Right atrium auricular region (tissue), 2 donors: Measurements from ENCODE around the gene EPB41. TPM values are rescaled to one million over a fixed set of nuclear protein-coding genes. Genes with fewer than 3 reads are reported as not detected.
"Not testable (repeated sequence)": the region's sequence is repeated elsewhere in the genome, so short reads cannot be mapped to it uniquely, and the experiment has no call there.

Source experiments
- DNase-seq: peaks from one replicate; pipeline ENCODE4 v3.0.0-alpha.2; 2019; ENCODE audit warnings: low spot score
- H3K27ac ChIP-seq, 2 donors: fragments of 200-600 bp; sonication (generic); 1 replicate in 1 of 2; 2 replicates in 1 of 2; pipeline ENCODE4 v1.5.1; 2016 to 2019
- H3K27me3 ChIP-seq, 2 donors: fragments of 200-600 bp; sonication (generic); one replicate each; pipeline versions ENCODE4 v1.5.1 to v1.6.0; 2017 to 2019
- H3K36me3 ChIP-seq: fragments of 200-600 bp; sonication (generic); one replicate; pipeline ENCODE4 v1.5.1; 2016
- H3K4me1 ChIP-seq, 2 donors: fragments of 200-600 bp; sonication (generic); one replicate each; pipeline versions ENCODE4 v1.5.1 to v1.6.0; 2017 to 2019
- H3K4me3 ChIP-seq, 2 donors: fragments of 200-600 bp; sonication (generic); 1 replicate in 1 of 2; 2 replicates in 1 of 2; pipeline ENCODE4 v1.5.1; 2017 to 2019; ENCODE audit warnings: mild to moderate bottlenecking in 1 of 2, moderate library complexity in 1 of 2
- H3K9me3 ChIP-seq, 2 donors: fragments of 200-600 bp; sonication (generic); one replicate each; pipeline ENCODE4 v1.5.1; 2019
- CTCF ChIP-seq, 2 donors: fragments of 200-600 bp; sonication (generic); IDR thresholded peaks; one replicate each; pipeline ENCODE4 v1.5.1; 2019; ENCODE audit warnings: antibody characterized with exemption in 2 of 2
- total RNA-seq, 2 donors: library from RNA; depleted of rRNA; stranded (reverse); fragments of >200 nt; gene quantifications; one replicate each; pipeline ENCODE4 v1.1.0, GENCODE V29; 2016

The EPB41 gene
- total RNA-seq, 2 donors from 2014 or later: 19.1 to 25.4 TPM

GRCh38 chr1:29129916-29130315 is 215.5 kb downstream of the EPB41 start:
- Histone ChIP-seq H3K9me3 (no peaks in the 10 kb centered on the region), H3K4me1 (peaks cover 0 to 14% of the 10 kb centered on the region in 2 donors), H3K36me3 (no peaks in the 10 kb centered on the region), H3K27me3 (no peaks in the 10 kb centered on the region), H3K4me3 (no peak overlapping the region), H3K27ac (no peak overlapping the region)
- DNase-seq: no peak
- no peak for TF ChIP-seq CTCF (IDR thresholded peaks at IDR 0.05)

GRCh38 chr1:29131056-29131455 is 216.7 kb downstream of the EPB41 start:
- not testable (repeated sequence) for H3K9me3 ChIP-seq, DNase-seq, H3K27me3 ChIP-seq, H3K4me3 ChIP-seq, H3K27ac ChIP-seq, H3K4me1 ChIP-seq, H3K36me3 ChIP-seq

- no peak for TF ChIP-seq CTCF (IDR thresholded peaks at IDR 0.05)
- H3K9me3 ChIP-seq: no peaks in the 10 kb centered on the region
- peaks cover 0 to 7% of the 10 kb centered on the region in 2 donors for H3K4me1 ChIP-seq
- no peak for DNase-seq
- no peak overlapping the region for H3K27ac ChIP-seq
- peak overlapping the region in 1 of 2 donors; percentile 4 for H3K4me3 ChIP-seq
- H3K36me3 ChIP-seq: no peaks in the 10 kb centered on the region
- no peaks in the 10 kb centered on the region for H3K27me3 ChIP-seq
Measured at GRCh38 chr1:29133861-29134694, 219.7 kb downstream of the EPB41 start.

- Histone ChIP-seq H3K9me3 (no peaks in the 10 kb centered on the region), H3K4me3 (peak overlapping the region in 1 of 2 donors; percentile 4), H3K36me3 (no peaks in the 10 kb centered on the region), H3K4me1 (peaks cover 0 to 7% of the 10 kb centered on the region in 2 donors), H3K27me3 (no peaks in the 10 kb centered on the region), H3K27ac (no peak overlapping the region)
- DNase-seq: no peak
- no peak for TF ChIP-seq CTCF (IDR thresholded peaks at IDR 0.05)
Measured at GRCh38 chr1:29134695-29135028, 220.3 kb downstream of the EPB41 start.

GRCh38 chr1:29136391-29136915 is 222.1 kb downstream of the EPB41 start:
- DNase-seq: no peak
- peaks cover 0 to 7% of the 10 kb centered on the region in 2 donors for H3K4me1 ChIP-seq
- no peak for TF ChIP-seq CTCF (IDR thresholded peaks at IDR 0.05)
- no peak overlapping the region for H3K4me3 ChIP-seq
- H3K27ac ChIP-seq: no peak overlapping the region
- no peaks in the 10 kb centered on the region for H3K36me3 ChIP-seq
- no peaks in the 10 kb centered on the region for H3K9me3 ChIP-seq
- H3K27me3 ChIP-seq: no peaks in the 10 kb centered on the region

- peaks cover 22% of the 10 kb centered on the region for H3K36me3 ChIP-seq
- H3K9me3 ChIP-seq: no peaks in the 10 kb centered on the region
- no peak for TF ChIP-seq CTCF (IDR thresholded peaks at IDR 0.05)
- DNase-seq: no peak
- H3K4me3 ChIP-seq: no peak overlapping the region
- peaks cover 0 to 8% of the 10 kb centered on the region in 2 donors for H3K4me1 ChIP-seq
- H3K27me3 ChIP-seq: no peaks in the 10 kb centered on the region
- no peak overlapping the region for H3K27ac ChIP-seq
Measured at GRCh38 chr1:29142714-29143113, 228.3 kb downstream of the EPB41 start.
